Measurements from ENCODE around the gene NUDT8.

DNA sequence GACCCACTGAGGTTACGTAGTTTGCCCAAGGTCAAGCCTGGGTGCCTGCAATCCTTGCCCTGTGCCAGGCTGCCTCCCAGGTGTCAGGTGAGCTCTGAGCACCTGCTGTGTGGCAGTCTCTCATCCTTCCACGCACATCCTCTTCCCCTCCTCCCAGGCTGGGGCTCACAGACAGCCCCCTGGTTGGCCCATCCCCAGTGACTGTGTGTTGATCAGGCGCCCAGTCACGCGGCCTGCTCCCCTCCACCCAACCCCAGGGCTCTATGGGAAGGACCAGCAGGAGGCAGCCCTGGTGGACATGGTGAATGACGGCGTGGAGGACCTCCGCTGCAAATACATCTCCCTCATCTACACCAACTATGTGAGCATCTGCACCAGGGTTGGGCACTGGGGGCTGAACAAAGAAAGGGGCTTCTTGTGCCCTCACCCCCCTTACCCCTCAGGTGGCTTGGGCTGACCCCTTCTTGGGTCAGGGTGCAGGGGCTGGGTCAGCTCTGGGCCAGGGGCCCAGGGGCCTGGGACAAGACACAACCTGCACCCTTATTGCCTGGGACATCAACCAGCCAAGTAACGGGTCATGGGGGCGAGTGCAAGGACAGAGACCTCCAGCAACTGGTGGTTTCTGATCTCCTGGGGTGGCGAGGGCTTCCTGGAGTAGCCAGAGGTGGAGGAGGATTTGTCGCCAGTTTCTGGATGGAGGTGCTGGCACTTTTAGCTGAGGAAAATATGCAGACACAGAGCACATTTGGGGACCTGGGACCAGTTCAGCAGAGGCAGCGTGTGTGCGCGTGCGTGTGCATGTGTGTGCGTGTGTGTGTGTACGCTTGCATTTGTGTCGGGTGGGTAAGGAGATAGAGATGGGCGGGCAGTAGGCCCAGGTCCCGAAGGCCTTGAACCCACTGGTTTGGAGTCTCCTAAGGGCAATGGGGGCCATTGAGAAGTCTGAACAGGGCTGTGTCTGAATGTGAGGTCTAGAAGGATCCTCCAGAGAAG lies 44.6 kb downstream of the NUDT8 start:
- TF ChIP-seq CREB1 (CRISPR knock-in tag; IDR thresholded peaks at IDR 0.05; ENCODE audit: low read depth) (no peak), POLR2AphosphoS5 (IDR thresholded peaks at IDR 0.05; ENCODE audit: low read depth) (no peak), STAT1 (IDR thresholded peaks at IDR 0.05; ENCODE audit: unreplicated experiment) (no peak), EZH2phosphoT487 (IDR thresholded peaks at IDR 0.05; ENCODE audit: unreplicated experiment) (no peak), EZH2 (IDR thresholded peaks at IDR 0.05; ENCODE audit: low read depth, unreplicated experiment) (no peak)
- TF ChIP-seq, protein P1, sequence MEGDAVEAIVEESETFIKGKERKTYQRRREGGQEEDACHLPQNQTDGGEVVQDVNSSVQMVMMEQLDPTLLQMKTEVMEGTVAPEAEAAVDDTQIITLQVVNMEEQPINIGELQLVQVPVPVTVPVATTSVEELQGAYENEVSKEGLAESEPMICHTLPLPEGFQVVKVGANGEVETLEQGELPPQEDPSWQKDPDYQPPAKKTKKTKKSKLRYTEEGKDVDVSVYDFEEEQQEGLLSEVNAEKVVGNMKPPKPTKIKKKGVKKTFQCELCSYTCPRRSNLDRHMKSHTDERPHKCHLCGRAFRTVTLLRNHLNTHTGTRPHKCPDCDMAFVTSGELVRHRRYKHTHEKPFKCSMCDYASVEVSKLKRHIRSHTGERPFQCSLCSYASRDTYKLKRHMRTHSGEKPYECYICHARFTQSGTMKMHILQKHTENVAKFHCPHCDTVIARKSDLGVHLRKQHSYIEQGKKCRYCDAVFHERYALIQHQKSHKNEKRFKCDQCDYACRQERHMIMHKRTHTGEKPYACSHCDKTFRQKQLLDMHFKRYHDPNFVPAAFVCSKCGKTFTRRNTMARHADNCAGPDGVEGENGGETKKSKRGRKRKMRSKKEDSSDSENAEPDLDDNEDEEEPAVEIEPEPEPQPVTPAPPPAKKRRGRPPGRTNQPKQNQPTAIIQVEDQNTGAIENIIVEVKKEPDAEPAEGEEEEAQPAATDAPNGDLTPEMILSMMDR (conservative IDR thresholded peaks at IDR 0.05; ENCODE audit: low read depth in 2 of 2): no peak
- TF ChIP-seq, protein P2, sequence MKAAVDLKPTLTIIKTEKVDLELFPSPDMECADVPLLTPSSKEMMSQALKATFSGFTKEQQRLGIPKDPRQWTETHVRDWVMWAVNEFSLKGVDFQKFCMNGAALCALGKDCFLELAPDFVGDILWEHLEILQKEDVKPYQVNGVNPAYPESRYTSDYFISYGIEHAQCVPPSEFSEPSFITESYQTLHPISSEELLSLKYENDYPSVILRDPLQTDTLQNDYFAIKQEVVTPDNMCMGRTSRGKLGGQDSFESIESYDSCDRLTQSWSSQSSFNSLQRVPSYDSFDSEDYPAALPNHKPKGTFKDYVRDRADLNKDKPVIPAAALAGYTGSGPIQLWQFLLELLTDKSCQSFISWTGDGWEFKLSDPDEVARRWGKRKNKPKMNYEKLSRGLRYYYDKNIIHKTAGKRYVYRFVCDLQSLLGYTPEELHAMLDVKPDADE (IDR thresholded peaks at IDR 0.05): no peak

All from GM23338 (cell line).